ENCODE results near the gene STOML2.

Gene STOML2

GRCh38 chr9:35115680-35116538 is 13.0 kb upstream of the STOML2 start, which contains the start of gene ATOSB (continued):
- no peak for TF ChIP-seq ZNF175 (tag by site-specific recombination; IDR thresholded peaks at IDR 0.05)
- TF ChIP-seq, protein P1, sequence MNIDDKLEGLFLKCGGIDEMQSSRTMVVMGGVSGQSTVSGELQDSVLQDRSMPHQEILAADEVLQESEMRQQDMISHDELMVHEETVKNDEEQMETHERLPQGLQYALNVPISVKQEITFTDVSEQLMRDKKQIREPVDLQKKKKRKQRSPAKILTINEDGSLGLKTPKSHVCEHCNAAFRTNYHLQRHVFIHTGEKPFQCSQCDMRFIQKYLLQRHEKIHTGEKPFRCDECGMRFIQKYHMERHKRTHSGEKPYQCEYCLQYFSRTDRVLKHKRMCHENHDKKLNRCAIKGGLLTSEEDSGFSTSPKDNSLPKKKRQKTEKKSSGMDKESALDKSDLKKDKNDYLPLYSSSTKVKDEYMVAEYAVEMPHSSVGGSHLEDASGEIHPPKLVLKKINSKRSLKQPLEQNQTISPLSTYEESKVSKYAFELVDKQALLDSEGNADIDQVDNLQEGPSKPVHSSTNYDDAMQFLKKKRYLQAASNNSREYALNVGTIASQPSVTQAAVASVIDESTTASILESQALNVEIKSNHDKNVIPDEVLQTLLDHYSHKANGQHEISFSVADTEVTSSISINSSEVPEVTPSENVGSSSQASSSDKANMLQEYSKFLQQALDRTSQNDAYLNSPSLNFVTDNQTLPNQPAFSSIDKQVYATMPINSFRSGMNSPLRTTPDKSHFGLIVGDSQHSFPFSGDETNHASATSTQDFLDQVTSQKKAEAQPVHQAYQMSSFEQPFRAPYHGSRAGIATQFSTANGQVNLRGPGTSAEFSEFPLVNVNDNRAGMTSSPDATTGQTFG (tag by site-specific recombination; IDR thresholded peaks at IDR 0.05; ENCODE audit: borderline replicate concordance) = no peak
- no peak for TF ChIP-seq ZNF518A (tag by site-specific recombination; conservative IDR thresholded peaks at IDR 0.05; ENCODE audit: low read depth)
- no peak for TF ChIP-seq ZFP41 (tag by site-specific recombination; IDR thresholded peaks at IDR 0.05; ENCODE audit: borderline replicate concordance)
- TF ChIP-seq KLF9 (tag by site-specific recombination; IDR thresholded peaks at IDR 0.05; ENCODE audit: low read depth) = peak; percentile 91
- 0 out of 2 replicates have a peak, but pooled peaks have one; percentile 45 for TF ChIP-seq KLF16 (tag by site-specific recombination; IDR thresholded peaks at IDR 0.05)
- peak; percentile 69 for TF ChIP-seq ZBTB48 (tag by site-specific recombination; IDR thresholded peaks at IDR 0.05)
- TF ChIP-seq GLIS2 (tag by site-specific recombination; IDR thresholded peaks at IDR 0.05) = peak; percentile 89
- TF ChIP-seq ZNF266 (tag by site-specific recombination; IDR thresholded peaks at IDR 0.05; ENCODE audit: low read depth) = no peak
- TF ChIP-seq ZNF510 (tag by site-specific recombination; IDR thresholded peaks at IDR 0.05; ENCODE audit: insufficient replicate concordance) = no peak
- peak; percentile 100 for TF ChIP-seq ZNF692 (tag by site-specific recombination; IDR thresholded peaks at IDR 0.05)
- no peak for TF ChIP-seq ZFP3 (tag by site-specific recombination; IDR thresholded peaks at IDR 0.05; ENCODE audit: low read depth)
- TF ChIP-seq ZBTB17 (tag by site-specific recombination; IDR thresholded peaks at IDR 0.05) = peak; percentile 81

DNA sequence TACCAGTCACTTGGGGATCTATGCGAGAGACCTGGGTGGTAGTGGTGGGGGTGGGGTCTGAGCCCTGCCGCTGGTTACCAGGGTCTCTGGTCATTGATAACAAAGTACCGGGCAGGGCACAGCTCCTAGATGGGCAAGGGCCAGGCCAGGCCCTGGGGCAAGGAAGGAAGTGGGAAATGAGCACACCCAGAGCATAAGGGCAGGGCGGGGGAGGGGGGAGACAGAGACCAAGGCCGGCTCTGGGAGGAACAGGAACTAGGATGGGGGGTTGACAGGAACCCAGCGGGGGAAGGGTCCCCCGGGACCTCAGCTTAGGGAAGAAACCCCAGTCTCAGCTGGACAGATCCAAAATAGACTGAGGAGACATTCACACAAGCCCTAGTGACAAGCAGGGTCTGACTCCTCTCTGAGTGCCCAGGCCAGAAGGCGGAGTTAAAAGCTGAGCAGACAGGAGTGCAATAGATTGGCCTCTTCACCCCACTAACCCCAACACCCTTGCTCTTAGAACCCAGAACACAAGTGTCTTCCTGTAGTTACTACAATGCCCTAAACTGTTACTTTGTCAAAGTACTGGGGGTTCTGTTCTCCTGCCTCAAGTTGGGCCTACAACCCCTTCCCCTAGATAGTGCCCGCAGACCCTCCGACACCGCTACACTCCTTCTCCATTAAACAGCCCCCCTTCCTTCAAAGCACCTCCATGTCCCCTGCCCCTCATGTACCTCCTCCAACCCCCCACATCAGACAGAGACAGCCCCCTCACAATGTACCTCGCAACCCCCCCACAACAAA is 12.1 kb upstream of the STOML2 start:
- no peaks in the 10 kb centered on the region for H3K36me3 ChIP-seq (ENCODE audit: control insufficient read depth in 2 of 2, insufficient read depth in 1 of 2, low read length in 2 of 2)
- POLR2A ChIA-PET = interaction anchor here (0.6 to 4.3 kb wide), 14 partner anchors 13 to 546 kb away, joined by 3 to 92 read pairs (median 6); partner anchors contain the start of genes FANCG, PIGO, STOML2 and UNC13B
- no peaks in the 10 kb centered on the region for H3K9me3 ChIP-seq (ENCODE audit: control insufficient read depth, insufficient read depth, low read depth, low read length)
- H3K4me1 ChIP-seq (ENCODE audit: control insufficient read depth, insufficient read depth, low read length) = peaks cover 15% of the 10 kb centered on the region
- H3K27ac ChIP-seq (ENCODE audit: extremely low read depth, low read depth, low read length) = no peak overlapping the region; the same call in 1 of the 2 replicates
- CTCF ChIA-PET = interaction anchor here (0.6 to 6.8 kb wide), 13 partner anchors 17 to 439 kb away, joined by 3 to 58 read pairs (median 5); partner anchors contain the start of genes PIGO and RUSC2
- no peak for TF ChIP-seq ZNF510 (tag by site-specific recombination; IDR thresholded peaks at IDR 0.05; ENCODE audit: insufficient replicate concordance)
- no peak for TF ChIP-seq BCL11A (tag by site-specific recombination; IDR thresholded peaks at IDR 0.05; ENCODE audit: low read depth)
- TF ChIP-seq PATZ1 (tag by site-specific recombination; IDR thresholded peaks at IDR 0.05) = 0 out of 2 replicates have a peak, but pooled peaks have one; percentile 1
- peak overlapping the region; percentile 48 for H3K4me3 ChIP-seq (ENCODE audit: low read depth, low read length)
